H4 (cell line): ENCODE data around the gene CNIH3. TPM values are rescaled to one million over a fixed set of nuclear protein-coding genes. Genes with fewer than 3 reads are reported as not detected.
A peak's percentile ranks its signal among the peaks of the same experiment; 100 is the strongest.

Experiments
- DNase-seq: peaks from one replicate; pipeline ENCODE4 v3.0.0-alpha.2; 2015; ENCODE audit warnings: low spot score
- total RNA-seq: library from RNA; depleted of rRNA; stranded (reverse); fragments of >200 nt; shearing (Covaris generic); gene quantifications from 2 replicates; pipeline ENCODE4 v1.2.3, GENCODE V29; 2014

The CNIH3 gene
- total RNA-seq, 1 experiment from 2014 or later: 2.5 TPM

DNA sequence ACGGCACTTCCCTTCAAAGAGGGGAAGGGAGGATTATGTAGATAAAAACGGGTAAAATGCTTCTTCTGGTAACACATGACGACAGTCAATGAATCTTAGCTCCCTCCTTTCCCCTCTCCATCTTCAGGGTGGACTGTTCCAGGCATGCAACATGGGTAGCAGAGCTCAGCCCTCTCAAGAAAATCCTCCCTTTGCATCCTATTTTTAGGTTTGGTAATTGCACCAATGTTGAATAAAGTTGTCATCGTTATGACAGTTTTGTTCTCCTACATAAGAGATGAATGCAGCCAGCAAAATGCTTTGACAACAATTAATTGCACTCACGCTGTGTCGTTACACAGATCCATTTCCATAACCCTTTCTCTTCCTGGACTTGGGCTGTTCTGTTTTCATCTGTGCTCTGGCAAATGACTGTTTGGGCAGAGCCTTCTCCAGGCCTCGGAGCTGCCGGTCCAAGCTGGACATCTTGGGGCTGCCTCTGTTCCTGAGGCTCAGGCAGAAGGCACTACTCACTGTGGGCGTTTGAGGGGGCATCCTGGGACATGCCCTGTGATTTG is 127.6 kb downstream of the CNIH3 start:
- DNase-seq: no peak

GRCh38 chr1:224744521-224744920 is 128.4 kb downstream of the CNIH3 start:
- no peak for DNase-seq

DNA sequence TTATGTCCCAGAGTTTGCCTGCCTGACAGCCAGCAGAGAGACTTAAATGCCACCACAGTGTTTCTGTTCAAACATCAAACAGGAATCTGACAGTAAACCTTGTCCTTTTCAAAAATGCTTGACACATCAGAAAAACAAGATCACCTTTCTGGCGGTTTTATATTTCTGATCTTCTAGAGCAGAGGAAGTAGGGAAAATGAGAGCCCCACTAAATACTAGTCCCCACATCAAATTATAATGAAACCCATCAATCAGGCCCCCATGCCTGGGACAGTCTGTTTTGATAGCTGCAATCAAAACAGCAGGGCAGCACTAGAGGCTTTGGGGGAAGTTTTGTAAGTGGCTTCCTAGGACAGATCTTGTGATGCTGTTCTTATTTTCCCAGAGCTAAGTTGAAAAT is 129.3 kb downstream of the CNIH3 start:
- no peak for DNase-seq

DNA sequence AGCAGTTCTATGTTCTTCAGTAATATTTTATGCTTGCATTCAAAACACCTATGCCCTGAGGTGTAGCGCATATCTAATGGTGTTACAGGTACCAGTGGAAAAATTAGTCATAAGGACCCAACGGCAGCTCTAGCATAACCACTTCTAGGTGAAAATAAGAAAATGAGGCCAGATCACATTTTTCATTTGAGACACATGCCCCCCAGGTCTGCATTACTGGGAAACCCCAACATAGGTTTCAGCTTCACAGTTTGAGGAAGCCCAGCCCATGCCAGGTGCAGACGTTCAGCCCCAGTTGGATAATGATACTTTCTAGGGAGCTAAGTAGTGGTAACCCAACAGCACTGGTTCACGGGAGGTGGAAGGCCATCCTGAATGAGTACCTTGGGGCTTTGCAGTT is 129.8 kb downstream of the CNIH3 start:
- DNase-seq: no peak

DNA sequence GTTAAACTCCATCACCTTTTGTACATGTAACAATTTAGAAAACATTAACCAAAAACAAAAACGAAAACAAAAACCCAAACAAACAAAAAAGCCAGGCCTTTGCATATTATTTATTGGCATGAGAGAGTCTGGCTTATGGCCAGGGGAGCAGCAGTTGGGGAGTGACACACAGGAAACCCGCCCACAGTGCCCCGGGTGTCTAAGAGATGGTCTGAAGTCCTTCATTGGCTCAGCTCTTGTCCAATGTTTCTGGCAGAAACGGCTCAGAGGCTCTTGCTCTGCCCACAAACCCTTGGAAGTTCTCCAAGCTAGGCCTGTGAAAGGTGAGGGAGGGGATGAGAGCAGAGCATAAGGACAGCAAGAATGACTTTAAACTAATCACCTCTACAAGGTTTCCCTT is 131.5 kb downstream of the CNIH3 start:
- peak; percentile 87 for DNase-seq

DNA sequence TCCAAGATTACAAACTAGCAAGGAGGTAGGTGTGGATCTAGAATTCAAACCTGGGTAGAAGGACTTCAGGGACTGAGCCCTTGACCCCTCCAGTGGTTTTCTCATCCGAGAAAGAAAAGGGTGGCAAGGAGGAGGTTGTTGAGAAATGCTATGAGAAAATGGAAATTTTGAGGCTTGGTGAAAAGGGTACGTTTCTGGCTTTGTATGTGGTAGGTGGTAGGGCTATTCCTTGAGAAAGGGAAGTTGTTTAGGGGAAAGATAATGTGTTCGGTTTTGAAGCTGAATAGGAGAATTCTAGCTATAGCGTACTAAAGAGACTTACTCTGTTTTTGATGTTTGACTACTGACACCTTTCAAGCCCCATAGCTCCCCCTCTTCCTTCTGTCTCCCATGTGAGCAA is 133.8 kb downstream of the CNIH3 start:
- DNase-seq: no peak

DNA sequence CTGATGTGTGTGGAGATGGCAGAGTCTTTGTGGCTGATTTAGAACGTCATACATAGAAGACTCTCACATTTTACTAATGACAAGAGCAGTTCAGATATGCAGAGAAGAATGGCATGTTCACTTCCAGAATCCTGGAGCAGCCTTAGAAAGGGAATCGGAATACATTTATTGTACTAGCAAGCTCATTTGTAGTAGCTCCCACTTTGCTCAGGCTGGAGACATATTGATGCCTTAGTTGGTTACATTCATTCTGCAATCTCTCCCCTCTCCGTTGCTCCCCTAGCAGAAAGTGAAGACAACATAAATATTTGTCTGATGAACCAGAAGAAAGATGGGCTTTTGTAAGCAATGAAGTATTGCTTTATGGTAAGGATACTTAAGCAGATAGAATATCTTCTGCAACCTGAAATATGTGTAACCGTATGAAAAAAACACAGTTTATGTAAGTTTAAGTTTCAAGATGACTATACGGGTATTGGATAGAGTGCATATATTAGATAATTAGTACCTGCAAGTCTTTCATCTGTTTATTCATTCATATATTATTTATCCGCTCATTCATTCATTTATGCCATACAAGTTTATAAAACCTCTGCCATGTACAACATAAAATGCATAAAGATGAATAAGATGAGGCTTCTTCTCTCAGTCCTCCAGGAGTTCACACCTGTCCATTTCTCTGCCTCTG is 135.7 kb downstream of the CNIH3 start:
- no peak for DNase-seq

GRCh38 chr1:224753491-224753890 is 137.4 kb downstream of the CNIH3 start:
- DNase-seq: no peak

- DNase-seq: no peak
Measured at GRCh38 chr1:224755586-224755985, 139.5 kb downstream of the CNIH3 start.

- no peak for DNase-seq
Measured at GRCh38 chr1:224757508-224757907, 141.4 kb downstream of the CNIH3 start.

- DNase-seq: no peak
Measured at GRCh38 chr1:224759135-224759534, 143.0 kb downstream of the CNIH3 start.

- DNase-seq: no peak
Measured at GRCh38 chr1:224759681-224760091, 143.6 kb downstream of the CNIH3 start.

DNA sequence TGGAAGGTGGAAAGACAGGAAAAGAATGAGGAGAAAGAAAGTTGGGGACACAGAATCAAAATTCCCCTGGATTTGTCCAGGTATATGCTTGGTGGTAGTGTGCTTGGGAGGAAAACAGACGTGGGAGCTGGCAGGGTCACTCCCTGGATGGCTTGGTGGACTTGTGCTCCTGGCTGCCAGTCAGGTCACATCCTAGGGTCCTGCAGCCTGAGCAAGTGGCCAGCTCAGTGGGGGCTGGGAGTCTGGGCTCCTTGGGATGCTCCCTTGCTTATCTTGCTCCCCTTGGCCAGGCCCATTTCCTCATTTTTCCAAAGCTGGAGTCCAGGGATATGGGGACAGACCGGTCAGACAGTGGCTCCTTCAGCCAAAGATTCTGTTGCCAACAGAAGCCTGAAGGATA is 144.0 kb downstream of the CNIH3 start:
- DNase-seq: no peak

DNA sequence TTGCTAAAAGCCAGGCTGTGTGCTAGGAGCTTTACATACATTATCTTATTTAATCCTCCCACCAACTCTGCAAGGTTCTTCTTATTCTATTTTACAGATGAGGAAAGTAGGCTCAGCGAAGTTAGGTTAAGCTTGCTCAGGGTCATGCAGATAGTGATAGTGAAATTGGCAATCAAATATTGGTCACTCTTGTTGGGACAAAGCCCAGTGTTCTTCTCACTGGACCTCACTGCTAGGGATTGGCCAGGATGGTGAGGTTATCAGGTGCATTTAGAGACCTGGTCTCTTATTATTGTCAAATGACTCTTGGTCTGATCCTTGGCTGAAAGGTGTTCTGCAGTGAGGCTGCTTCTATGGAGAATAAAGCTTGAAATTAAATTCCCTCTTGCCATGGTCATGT is 145.1 kb downstream of the CNIH3 start:
- DNase-seq: no peak

- no peak for DNase-seq
Measured at GRCh38 chr1:224762046-224762445, 145.9 kb downstream of the CNIH3 start.

- no peak for DNase-seq
Measured at GRCh38 chr1:224762701-224763100, 146.6 kb downstream of the CNIH3 start.

DNA sequence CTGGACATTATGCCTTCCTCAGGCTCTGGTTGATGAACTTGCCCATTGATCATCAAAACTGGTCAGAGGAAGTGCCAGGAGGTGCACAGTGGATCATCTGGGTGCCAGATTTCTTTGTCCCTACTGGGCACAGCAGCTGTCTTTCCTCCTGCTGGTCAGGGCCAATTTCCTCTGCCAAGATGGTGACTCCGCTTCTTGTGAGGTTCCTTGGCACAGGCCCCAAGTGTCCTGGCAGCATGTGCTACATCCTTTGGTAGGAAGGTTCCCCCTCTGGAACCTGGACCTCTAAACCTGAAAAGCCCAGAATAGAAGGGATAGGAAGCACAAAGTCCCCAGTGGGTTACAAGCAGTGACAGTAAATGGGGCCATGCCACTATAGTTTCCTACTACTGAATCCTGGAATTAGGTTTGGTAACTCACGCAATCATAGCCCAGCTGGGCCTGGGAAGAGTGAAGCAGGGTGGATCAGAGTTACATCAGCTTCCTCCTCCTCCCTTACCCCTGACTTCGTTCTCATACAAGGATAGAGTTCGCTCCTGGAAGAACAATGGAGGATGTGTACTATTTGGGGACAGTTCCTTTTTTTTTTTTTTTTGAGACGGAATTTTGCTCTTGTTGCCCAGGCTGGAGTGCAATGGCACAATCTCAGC is 147.1 kb downstream of the CNIH3 start:
- no peak for DNase-seq

GRCh38 chr1:224766266-224766665 is 150.1 kb downstream of the CNIH3 start:
- no peak for DNase-seq

GRCh38 chr1:224767031-224767430 is 150.9 kb downstream of the CNIH3 start:
- DNase-seq: no peak

- no peak for DNase-seq
Measured at GRCh38 chr1:224767676-224768075, 151.6 kb downstream of the CNIH3 start.

- DNase-seq: no peak
Measured at GRCh38 chr1:224768971-224769370, 152.9 kb downstream of the CNIH3 start.

DNA sequence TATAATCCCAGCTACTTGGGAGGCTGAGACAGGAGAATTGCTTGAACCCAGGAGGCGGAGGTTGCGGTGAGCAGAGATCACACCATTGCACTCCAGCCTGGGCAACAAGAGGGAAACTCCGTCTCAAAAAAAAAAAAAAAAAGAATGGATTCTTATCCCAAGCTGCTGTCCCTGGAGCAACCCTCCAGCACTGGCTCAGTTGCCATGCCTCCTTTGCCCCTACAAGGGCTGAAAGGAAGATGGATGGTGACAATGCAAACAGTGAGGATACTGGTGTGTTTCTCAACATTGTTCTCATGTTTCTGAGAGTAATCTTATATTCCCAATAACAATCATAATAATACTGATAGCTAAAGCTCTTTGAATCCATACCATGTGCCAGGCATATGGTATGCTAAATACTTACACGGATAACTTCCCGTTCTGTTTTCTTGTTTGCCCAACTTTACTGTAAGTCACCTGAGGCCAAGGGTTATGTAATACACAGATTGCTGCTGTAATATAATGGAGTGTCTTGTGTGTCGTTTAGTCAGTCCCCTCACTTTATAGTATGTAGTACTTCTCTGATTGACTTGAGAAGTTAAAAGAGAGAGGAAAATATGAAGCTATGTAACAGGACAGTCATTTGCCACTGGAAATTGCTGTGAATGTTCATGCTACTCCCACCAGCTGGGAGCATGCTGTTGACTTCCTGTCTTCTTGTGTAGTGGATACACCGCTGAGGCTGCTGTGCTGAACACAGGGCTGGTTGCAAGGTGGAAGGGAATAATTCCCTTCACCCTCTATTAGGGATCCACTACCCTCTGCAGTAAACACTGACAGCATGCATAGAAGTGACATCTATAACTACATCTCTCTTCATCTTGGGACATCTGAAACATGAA is 153.6 kb downstream of the CNIH3 start:
- peak; percentile 46 for DNase-seq
